ENCODE results near the gene ADAMTS17.
"Not testable (repeated sequence)": the region's sequence is repeated elsewhere in the genome, so short reads cannot be mapped to it uniquely, and the experiment has no call there.

Gene ADAMTS17

DNA sequence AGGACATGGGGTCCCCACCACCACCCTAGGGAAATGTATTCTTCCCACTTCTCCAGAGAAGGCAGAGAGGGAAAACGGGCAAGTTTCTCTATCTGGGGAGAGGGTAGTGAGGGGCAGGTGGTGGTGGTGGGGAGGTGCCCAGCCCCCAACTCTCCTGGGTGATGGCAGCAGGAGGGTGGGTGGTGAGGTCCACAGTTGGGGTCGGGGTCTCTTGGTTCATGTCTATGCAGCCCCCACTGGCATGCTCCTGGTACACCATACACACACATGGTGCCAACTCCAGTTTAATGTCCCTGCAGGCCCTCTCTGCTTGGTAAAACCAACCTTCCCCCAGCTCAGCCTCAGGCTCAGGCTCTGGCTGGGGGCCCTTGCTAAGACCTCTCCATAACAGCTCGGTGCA lies 354.1 kb downstream of the ADAMTS17 start:
- no peak for DNase-seq (ENCODE audit: low read depth)

DNA sequence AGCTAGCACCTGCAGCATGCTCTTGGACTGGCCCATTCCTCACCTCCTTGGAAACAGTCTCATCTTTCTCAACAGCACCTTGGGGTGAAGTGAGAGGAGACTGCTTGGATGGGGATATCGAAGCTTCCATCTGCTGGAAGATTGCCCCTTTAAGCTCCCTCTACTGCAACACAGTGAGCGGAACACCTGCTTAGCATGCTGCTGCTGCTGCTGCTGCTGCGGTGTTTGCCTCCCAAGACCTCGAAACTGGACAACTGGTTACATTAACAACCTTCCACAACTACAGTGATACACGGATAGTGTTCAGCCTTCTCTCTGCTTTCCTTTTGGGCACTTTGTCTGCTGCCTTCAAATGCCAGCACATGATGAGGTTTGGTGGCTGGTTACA lies 354.7 kb downstream of the ADAMTS17 start:
- no peak for DNase-seq (ENCODE audit: low read depth)

DNA sequence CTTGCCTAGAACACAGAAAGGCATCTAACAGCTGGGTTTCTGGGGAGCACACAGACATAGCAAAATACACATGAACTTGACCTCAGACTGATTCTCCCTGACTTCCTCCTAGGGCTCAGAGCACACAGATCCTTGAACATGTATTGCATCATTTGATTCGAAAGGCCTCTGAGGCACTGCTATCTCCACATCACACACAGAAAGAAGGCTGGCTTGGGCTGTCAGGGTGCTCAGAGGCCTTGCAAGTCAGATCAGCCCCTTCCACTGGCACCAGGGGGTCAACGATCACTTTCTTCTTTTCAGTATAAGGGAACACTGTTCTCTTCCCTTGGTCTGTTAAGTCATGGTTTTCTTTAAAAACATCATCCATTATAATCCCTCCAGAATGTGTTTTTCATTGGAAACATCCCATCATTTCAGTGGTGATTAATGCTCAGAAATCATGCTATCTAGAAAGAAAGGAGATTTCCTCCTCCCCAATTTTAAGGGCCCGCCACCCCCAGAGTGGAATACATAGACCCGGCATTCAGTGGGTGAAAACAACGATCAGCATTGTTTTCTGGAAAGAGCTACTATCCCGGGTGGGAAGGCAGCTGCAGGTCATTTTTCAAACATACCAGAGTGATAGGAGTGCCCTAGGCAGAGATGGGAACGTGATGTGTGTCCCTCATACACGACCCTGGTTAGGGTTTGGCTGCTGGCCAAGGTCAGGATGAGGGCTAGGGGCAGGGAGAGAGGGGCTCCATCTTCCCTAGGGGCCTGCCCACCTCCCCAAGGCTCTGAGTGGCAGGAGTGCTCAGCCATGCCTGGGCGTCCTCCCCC lies 355.3 kb downstream of the ADAMTS17 start:
- DNase-seq (ENCODE audit: low read depth) = peak; percentile 52

GRCh38 chr15:99985878-99986277 lies 355.9 kb downstream of the ADAMTS17 start:
- no peak for DNase-seq (ENCODE audit: low read depth)

DNA sequence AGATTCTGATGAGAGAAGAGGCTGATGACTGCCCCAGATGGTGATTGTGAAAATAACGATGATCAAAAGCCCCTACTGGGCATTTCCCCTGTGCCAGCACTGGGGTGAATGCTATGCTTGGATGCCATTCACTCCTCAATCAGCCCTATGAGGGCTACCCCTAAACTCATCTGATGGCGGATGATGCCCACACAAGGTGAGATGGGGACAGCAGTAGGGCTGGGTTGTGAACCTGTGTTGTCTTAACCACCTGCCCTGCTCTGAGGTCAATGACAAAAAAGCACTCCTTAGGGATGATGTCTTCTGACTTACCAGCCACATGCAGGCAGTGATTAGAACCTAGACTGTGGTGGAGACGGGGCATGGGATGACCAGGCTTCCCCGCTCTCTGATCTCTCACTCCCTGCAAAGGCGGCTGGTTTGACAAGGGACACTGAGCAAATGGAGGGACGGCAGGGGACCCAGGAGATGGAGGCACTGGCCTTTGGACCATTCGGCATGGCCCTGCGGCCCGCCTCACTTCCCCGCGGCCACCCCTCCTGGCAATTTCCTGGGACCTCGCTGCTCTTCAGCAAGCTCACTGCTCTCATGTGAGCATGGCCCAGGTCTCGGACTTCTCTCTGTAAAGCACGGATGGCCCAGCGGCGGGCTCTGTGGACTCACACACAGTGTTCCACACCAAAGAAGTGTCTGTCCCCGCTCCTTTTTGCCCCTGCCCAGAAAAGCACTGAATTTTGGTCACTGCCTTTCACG lies 357.1 kb downstream of the ADAMTS17 start:
- no peak for DNase-seq (ENCODE audit: low read depth)

- DNase-seq (ENCODE audit: low read depth) = no peak
Observed at GRCh38 chr15:99983886-99984286, 357.9 kb downstream of the ADAMTS17 start.

GRCh38 chr15:99983171-99983885 lies 358.4 kb downstream of the ADAMTS17 start:
- DNase-seq (ENCODE audit: low read depth) = no peak

DNA sequence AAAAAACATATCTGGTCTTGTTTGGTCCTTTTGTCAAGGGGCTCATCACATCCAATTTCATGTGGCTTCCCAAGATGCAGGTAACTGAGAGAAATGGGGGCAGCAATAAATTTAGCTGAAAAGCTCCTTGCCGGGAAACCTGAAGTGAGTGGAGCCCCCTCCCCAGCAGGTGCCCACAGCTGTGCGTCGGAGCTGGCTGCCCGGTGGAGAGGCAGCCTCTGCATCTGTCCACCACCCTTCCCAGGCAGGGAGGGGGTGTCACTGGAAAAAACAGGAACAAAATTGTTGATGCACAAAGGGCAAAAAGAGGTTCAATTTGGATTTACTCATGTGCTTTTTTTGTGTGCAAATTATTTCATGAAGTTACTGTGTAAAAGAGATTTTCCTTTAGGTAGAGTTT lies 359.1 kb downstream of the ADAMTS17 start:
- DNase-seq (ENCODE audit: low read depth) = no peak

DNA sequence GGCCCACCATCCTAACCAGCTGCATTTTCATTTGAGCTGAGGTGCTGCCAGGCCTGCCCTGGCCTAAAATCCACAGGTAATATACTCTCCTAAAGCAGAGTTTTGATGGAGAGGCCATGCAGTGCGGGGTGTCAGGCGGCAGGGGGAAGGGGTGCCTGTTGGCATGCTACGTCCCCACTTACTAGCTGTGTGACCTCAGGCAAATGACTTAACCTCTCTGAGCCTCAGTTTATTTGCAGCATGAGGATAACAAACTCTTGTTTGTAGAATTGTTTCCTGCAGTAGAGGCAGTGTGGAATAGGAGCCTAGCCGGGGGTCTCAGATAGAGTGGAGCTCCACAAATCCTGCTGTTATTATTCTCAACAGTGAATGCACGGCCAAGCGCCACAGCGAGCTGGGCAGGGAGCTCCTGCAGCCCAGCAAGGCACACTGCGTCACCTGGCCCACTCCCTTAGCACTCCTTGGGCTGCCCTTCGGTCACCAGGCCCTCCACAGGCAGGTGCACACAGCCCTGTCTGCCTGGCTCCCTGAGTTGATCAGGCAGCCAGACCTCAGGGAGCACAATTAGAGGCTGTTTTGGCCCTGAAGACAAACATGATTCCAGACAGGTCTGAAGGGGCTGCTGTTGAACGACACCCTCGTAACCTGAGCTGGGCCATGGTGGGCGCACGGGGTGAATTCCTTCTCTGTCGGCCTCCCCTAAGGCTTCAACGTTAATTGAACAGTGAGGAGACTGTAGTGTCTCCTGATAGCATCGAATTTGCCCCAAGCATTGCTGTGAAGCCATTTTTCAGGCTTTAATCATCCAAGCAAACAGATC lies 359.7 kb downstream of the ADAMTS17 start:
- no peak for DNase-seq (ENCODE audit: low read depth)

GRCh38 chr15:99981191-99981647 lies 360.6 kb downstream of the ADAMTS17 start:
- no peak for DNase-seq (ENCODE audit: low read depth)

DNA sequence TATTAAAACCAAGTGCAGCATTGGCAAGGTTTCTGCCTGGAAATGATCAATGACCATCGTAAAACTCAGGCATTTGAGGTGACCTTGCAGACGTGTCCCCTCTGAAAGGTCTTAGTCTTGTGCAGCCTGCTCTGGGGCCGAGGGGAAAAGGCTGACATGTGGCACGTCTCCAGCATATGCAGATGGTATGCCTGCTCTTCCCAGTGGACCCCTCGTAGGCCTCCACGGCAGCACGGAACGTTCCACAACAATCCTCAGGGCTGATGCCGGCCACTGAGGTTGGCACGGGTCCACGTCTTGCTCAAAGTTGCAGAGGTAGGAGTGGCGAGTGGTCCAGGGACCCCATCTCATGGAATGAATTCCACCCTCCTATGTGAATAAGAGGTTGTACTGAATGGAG lies 361.0 kb downstream of the ADAMTS17 start:
- no peak for DNase-seq (ENCODE audit: low read depth)

DNA sequence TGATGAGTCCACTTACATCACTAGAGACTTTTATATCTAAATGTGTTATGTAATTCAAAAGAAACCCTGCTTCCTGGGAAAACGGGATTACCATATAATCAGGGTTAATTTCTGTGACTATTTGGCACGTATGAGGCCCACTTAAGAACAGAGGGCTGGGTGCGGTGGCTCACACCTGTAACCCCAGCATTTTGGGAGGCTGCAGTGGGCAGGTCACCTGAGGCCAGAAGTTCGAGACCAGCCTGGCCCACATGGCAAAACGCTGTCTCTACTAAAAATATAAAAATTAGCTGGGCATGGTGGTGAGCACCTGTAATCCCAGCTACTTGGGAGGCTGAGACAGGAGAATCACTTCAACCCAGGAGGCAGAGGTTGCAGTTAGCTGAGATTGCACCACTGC lies 361.9 kb downstream of the ADAMTS17 start:
- DNase-seq (ENCODE audit: low read depth) = not testable (repeated sequence)

- DNase-seq (ENCODE audit: low read depth) = no peak
Observed at GRCh38 chr15:99979371-99979770, 362.4 kb downstream of the ADAMTS17 start.

DNA sequence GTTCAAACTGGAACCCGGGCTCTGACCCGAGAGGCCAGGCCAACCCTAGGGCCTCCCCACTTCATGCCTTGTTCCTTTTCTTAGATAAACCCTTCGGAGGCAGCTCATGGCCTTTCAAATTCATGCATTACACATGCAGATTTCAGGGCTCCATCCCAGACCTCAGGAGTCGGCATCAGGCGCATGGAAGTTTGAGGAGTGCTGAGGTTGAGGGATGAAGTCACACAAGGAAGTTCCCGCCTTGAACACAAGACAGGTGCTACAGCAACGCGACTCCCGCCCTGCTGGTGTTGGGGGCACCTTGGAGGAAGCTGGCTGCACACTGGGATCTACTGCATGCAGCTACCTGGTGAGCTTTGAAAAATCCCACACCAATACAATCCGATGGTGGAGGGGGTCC lies 363.3 kb downstream of the ADAMTS17 start:
- DNase-seq (ENCODE audit: low read depth) = no peak

DNA sequence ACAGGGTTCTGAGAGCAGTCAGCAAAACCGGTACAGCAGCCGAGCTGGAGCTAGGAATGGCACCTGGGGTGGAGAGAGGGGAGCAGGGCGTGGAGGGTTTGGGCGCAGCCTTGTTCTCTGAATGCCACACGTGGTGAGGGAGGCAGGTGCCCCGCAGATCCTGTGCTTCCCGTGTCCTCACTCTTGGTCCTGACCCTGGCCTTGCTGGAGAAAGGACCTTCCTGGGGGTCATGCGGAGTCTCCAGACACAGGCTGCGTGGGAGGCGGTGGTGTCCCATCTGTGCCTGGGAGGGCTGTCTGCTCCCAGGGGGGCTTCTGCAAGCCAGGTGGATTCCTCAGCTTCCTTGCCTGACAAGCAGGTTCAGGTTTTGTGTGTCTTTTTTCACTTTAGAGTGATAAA lies 363.8 kb downstream of the ADAMTS17 start:
- DNase-seq (ENCODE audit: low read depth) = no peak

- DNase-seq (ENCODE audit: low read depth) = no peak
Observed at GRCh38 chr15:99976811-99977271, 364.9 kb downstream of the ADAMTS17 start.

- no peak for DNase-seq (ENCODE audit: low read depth)
Observed at GRCh38 chr15:99976000-99976399, 365.8 kb downstream of the ADAMTS17 start.

- no peak for DNase-seq (ENCODE audit: low read depth)
Observed at GRCh38 chr15:99974246-99974645, 367.5 kb downstream of the ADAMTS17 start.

GRCh38 chr15:99973351-99973750 lies 368.4 kb downstream of the ADAMTS17 start:
- DNase-seq (ENCODE audit: low read depth) = no peak

DNA sequence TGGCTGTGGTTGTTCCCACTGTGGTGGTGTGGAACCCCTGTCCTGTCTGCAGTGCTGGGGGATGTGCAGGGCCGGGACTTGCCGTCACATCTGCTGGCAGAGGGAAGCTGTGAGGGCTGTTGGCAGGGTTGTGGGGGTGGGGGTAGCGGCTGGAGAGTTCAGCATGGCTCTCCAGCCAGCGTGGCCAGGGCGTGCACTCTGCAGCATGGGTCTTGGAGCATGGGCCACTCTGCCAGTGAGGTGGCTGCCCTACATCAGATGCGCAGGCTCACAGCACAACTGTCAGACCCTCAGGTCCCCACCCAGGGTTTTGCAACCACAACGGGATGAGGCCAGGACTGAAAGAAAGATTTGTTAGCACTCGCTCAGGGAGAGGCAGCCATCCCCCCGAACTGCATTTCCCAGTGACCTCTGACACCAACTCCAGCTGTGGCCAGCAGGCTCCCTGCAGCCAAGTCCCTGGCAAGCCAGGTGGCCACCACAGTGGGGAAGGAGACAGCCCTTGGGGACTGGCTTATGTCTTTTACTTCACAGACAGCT lies 370.8 kb downstream of the ADAMTS17 start:
- no peak for DNase-seq (ENCODE audit: low read depth)

DNA sequence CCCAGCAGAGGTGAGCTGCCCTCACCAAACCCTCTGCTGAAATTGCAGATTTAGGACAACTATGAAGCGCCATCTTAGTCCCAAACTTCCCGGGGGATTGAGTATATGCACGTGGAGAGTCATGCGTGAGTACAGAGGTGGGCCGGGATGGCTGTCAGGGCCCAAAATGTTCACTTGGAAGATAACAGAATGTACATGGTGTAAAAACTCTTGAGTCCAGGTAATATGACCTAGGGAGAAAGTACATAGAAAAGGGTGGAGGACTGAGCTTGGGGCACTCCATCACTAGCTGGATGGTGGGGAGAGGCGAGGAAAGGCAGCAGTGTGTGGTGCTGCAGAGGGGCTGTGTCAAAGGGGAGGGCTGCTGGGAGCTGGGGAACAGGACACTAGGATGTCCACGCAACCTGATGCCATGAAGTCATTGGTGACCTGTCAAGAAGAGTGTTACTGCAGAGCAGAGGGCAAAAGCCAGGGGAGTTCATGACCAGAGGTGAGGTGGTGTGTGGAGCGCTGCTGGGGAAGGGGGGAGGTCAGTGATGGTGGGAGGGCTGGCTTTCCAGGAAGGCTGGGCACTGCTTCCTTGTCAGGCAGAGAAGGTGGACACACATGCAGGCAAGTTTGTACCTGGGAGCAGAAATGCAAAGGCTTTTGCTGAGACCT lies 372.4 kb downstream of the ADAMTS17 start:
- DNase-seq (ENCODE audit: low read depth) = no peak
